NCI-H187 (cell line): ENCODE results near the gene EXOC6B.
A peak's percentile ranks its signal among the peaks of the same experiment; 100 is the strongest.

Experiments used
- DNase-seq, 2 experiments: peaks; one replicate each; lab custom pipeline; 2025; lab: John Stamatoyannopoulos, UW

The EXOC6B gene

DNA sequence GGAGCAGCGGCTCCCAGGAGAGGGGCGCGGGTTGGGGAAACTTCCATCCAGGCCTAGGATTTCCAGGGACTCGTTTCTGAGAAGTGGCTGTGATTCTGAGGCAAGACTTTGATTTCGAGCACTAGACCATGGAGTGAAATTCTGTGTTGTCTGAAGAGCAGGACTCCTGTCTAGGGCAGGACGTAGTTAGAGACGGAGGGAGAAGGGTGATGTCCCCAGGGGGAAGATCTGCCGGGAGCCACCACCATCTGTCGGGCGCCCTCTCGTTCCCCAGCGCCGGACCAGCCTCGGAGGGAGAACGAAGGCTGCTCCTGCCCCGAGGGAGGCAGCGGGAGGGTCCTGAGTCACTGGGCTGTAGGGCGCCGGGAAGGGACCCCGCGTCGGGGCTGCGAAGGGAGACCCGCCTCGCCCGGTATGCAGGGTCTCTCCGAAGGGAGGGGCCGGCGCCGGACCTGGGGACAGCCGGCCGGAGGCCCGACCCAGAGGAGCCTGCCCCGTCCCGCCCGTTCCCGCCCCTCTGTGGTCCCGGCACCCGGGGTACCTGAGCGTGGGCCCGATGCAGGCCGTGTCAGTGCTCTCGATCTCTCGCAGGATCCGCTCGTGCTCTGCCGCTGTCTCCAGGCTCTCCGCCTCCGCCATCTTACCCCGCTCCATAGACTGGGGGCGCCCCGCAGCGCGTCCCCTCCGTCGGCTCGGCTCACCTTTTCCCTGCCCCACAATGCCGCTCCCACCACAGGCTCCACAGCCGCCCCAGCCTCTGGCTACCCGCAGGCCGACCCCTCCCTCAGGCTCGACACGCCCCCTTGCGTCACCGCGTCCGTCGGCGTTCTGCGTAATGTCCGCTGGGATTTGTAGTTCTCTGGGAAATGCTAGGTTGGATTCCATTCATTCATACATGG, at the start of gene EXOC6B:
TSS of gene EXOC6B (minus strand) at position 777 of the 899 bp plus-strand sequence.
- peak; percentile 27 to 71 for DNase-seq

DNA sequence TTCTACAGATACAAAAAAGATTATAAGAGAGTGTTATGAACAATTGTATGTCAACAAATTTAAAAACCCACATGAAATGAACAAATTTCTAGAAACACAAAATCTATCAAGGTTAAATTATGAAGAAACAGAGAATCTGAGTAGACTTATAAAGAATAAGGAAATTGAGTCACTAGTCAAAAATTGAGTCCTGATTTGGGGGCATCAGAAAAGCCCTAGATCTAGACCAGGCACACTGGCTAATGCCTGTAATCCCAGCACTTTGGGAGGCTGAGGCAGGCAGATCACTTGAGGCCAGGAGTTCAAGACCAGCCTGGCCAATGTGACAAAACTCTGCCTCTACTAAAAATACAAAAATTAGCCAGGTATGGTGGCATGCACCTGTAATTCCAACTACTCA, 46.0 kb upstream of the EXOC6B start:
- DNase-seq: no peak

DNA sequence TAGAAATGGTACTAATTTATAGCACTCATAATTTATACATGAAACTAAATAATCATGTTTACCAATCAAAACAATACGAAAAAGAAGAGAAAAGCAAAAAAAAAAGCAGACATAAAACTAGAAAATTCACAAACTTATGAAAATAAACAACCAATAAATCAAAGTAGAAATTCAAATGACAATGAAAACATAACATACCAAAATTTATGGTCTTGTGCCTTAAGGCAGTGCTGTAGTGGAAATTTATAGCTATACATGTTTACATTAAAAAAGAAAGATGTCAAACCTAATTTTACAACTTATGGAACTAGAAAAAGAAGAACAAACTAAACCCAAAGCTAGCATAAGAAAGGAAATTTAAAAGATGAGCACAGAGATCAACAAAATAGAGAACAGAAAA, 45.2 kb upstream of the EXOC6B start:
- DNase-seq: no peak

DNA sequence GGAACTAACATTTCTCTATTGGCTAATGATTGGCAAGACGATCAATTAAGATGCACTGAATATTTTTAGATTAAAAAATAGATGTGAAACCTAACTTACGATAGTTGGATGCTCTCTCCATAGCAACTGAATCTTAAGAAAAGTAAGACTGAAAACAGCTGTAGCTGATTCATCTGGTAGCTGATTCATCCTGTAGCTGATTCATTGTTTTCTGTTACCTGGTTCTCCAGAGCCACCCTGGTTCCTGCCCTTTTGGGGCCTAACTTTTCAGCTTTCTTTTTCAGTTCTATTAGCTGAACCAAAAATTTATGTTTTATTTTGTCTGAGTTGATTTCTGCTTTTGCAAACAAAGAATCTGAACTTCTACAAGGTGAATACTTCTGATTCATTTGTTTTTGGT, 38.7 kb upstream of the EXOC6B start:
- no peak for DNase-seq

DNA sequence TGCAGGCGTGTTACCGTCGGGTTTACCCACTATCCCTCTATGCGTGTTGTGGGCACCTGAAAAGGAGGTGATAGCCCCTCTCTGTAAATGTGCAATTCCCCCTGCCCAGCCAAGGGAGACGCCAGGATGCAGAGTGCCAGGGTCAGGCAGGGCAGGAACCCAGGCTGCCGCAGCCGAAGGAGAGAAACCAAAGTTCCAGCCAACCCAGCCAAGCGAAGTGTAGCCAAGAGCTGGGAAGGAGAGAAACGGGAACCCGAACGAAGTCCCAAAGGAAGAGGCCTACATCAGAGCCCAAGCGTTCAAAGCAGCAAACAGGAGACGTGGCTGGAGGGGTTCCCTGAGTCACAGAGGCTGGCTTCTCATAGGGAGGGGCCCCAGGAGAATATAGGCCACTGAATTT, 37.2 kb upstream of the EXOC6B start:
- no peak for DNase-seq

DNA sequence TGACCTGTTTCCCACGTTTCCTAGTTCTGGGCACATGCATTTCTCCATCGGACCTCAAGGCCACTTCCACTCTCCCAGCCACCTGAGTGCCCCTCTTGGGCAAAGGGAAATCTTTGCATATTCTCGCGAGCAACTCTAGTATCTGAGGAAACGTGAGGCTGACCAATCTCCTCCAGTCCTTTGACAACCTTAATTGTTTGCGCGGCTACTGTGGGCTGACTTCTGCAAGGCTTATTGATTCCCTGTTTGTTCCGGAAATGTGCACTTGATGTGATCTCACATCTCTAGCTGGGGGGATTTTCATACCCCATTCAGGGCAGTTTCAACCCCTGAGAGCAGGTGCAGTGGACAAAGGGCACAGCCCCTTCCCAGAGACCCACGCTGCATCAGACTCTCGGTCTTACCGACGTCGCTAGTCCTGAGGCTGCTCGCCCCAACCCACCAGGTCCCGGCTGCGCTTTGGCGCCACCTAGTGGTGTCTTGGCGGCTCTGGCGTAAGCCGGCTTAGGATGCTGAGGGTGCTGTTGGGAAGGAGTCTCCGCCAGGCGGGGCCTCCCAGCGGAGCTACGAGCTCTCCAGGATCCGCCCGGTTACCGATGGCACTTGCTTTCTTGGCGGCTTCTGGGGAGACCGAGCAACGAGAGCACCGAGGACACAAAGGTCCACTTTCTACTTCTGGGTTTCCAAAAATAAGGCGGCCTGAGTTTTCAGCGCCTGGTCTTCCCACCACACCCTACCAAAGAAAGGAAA, 36.6 kb upstream of the EXOC6B start:
- DNase-seq: peak; percentile 48 to 50

DNA sequence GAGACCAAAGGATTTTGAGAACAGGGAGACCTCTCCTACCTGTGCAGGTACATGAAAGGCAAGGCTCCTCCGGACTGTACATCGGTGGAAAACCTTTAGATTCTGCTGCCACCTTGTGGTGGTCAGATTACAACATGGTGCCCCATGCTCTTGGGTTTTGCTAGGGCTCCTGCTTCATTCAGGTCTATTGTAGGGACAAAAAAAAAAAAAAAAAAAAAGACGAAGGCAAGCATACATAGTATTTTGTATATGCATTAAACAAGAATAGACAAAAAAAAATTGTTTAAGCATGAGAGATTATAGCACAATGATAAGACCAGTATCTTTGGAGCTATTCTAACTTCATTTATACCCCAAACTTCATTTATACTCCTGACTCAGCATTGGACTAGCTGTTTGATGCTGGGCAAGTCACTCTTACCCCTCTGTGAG, 34.0 kb upstream of the EXOC6B start:
- peak; percentile 3 to 26 for DNase-seq

DNA sequence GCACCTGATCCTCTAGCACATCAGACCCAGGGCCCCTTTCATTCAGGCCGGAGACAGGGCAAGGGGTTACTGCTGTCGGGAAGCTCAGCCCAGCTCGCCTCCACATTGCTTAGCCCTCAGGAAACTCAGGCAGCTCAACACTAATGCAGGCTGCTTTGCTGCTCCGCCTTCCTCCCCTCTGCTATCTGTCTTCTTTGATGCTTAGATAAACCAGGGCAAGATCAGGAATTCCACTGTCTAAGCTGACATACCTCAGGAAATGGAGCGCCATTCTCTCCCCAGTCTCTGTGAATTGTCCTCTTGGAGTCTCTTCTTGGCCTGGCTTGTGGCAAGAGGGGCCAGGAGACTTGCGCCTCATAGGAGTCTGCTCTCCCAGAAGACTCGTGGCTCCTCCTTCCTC, 25.5 kb upstream of the EXOC6B start:
- no peak for DNase-seq

DNA sequence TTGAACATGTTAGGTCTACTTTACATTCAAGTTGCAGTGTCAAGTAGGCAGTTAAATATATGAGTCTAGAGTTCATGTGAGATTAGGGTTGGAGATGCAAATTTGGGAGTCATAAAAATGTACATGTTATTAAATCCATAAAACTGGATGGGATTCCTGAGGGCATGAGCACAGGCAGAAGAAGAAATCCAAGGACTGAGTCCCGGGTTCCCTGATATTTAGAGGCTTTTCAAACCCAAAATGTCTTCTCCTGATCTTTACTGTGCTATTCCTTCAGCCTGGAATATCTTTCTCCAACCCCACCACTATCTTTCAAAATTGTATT, 23.3 kb upstream of the EXOC6B start:
- DNase-seq: no peak

DNA sequence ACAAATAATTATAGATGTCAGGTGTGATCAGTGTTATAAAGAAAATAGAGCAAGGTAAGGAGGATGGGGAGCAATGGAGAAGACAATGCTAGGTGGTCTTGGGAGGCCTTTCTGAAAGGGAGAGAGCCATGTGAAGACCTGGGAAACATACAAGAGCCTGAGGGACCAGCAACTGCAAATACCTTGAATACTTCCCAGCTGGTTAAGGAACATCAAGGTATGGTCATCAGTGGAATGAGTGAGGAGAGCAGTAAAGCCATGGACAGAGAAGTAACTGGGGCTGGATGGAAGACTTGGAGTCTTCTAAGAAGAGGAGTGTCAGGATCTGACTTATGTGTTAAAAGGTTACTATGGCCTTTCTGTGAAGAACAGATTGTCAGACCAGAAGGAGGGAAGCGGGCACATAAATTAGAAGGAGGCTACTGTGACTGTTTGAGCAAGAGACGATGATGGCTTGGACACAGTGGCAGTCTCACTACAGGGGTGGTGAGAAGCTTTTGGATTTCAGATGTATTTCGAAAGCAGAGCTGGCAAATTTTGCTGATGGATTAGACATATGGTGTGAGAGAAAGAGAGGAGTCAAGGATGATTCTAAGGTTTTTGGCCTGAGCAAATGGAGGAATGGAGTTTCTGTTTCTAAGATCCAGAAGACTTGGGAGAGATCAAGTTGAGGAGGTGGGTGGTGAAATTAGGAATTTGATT, 22.8 kb upstream of the EXOC6B start:
- DNase-seq: no peak

DNA sequence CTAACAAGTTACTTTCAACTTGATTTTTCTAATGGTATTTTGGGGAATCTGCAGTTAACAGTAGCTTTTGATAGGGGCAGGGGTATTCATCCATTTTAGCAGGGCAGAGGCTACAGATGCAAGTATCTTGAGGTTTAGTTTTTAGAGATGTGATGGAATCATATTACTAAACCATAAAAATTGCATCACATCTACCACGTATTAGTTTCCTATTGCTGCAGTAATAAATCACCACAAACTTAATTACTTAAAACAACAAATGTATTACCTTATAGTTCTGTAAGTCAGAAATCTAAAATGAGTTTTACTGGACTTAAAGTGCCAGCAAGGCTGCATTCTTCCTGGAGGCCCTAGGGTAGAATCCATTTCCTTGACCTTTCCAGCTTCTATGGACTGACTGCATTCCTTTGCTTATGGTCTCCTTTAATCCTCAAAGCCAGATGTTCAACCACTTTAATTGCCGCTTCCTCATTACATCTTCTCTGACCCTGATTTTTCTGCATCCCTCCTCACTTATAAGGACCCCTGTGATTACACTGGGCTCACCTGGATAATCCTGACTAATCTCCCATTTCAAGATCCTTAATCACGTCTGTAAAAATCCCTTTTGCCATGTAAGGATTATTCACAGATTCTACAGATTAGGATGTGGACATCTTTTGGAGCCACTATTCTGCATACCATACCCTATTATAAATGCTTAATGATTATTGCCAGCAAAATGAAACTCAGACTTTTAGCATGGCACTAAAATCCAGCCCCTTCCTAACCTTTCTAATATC, 21.9 kb upstream of the EXOC6B start:
- no peak for DNase-seq

DNA sequence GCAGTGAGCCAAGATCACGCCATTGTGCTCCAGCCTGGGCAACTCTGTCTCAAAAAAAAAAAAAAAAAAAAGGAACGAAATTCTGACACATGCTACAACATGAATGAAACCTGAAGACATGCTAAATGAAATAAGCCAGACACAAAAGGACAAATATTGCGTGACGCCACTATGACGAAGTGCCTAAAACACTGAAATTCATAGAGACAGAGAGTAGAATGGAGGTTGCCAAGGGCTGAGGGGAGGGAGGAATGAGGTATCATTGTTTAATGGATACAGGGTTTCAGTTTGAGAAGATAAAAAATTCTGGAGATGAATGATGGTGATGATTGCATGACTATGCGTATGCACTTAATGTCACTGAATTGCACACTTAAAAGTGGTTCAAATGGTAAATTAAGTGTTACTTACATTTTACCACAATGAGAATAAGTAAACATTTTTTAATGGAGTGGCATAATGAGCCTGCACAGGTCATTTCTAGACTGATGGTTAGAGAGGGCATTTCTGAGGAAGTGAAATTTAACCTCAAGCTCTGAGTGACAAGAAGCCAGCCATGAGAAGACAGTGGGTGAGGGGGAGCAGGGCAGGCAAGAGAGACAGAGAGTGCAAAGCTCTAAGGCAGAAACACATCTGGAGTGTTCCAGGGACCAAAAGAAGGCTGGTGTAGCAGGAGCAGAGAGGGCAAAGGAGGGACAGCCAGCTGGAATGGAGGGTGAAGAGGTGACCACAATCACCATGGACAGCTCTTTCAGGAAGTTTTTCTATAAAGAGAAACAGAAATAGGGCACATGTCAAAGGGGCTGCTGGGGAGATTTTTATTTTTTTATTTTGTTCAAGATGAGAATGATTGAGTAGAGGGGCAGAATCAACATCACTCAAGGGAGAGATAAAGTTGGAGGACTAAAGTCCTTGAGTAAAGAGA, 20.6 kb upstream of the EXOC6B start:
- no peak for DNase-seq

DNA sequence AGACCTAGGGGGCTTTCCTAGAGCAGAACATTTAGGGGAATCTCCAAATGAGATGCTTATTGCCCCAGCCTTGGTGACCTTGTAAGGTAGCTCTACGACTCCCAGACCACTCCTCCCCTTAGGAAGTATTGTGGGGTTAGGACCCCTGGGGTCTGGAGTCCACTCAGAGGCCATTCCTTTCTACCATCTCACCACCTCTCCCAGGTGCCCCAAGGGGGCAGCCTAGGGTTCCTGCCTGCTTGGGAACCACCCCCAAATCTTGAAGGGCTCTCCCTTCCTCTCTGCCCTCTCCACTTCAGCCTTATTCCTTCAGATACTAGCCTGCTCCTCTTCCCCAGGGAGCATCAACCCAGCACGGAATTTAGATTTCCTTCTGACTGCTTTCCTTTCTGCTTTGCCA, 17.5 kb upstream of the EXOC6B start:
- no peak for DNase-seq

DNA sequence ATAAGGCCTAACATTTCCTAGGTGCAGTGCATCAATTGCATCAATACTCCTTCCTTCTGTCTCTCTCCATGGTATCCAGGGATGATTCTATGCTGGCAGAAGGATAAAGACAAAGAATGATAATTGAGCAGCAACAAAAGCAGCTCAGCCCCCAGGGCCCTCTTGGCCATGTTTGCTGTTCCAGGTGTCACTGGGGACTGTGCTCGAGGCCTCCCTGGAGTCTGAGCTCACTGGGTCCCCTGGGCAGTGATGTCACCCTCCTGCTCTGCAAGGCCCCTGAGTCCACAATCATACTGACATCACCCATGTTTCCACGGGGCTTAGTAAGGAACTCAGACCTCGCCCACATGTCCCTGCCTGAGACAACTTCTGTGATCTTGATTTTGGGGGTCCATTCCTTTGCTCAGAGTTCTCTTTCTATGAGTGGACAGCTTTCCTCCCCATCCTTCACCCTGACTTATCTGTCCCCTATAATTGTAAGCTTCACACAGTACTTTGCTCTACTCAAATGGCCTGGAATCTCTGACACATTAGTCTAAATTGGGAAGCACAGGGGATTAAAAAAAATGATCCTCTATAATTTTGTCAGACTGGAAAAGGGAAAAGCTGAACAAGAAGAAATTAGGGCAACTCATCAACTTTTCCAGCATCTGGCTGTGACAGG, 15.8 kb upstream of the EXOC6B start:
- DNase-seq: no peak

DNA sequence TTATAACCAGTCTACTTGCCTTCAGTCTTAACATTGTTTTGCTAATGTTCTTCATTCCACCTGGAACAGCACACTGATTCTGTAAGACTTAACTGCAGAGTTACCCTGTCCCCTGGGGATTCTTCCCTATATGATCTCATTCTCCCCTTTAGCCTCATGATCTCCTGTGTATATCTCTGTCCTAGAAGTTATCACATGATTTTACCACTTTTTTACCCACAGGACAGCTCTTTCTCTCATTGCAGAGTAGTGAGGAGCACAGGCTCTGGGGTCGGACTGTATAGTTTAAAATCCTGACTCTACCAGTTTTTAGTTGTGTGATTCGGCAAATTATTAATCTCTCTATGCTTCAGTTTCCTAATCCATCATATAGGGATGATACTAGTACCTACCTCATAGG, 14.2 kb upstream of the EXOC6B start:
- no peak for DNase-seq

DNA sequence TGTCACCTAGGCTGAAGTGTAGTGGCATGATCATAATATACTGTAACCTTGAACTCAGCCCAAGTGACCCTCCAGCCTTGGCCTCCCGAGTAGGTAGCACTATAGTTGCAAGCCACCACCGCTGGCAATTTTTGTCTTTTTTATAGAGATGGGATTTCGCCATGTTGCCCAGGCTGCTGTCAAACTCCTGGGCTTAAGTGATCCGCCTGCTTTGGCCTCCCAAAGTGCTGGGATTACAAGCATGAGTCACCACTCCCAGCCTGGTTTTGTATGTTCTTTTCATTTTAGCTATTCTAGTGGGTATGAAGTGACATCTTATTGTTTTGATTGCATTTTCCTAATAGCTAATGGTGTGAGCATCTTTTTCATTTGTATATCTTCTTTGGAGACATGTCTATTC, 11.3 kb upstream of the EXOC6B start:
- DNase-seq: no peak

DNA sequence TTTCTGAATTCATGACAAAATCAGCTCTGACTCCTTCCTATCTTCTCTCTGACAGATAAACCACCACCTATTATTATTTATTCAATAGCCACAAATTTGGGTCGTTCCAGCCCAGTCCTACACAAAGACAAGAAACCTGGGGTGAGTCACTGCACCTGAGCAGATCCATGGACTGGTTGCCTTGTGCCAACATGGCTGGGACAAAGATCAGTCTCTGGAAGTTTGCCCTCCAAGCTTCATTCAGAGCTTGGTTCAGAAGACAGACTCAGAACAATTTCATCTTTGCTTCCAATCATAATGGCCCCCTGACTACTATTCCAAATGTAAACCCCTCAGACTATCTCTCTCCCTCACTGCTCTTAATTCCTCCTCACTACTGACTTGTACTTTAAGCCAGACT, 9.6 kb upstream of the EXOC6B start:
- no peak for DNase-seq

DNA sequence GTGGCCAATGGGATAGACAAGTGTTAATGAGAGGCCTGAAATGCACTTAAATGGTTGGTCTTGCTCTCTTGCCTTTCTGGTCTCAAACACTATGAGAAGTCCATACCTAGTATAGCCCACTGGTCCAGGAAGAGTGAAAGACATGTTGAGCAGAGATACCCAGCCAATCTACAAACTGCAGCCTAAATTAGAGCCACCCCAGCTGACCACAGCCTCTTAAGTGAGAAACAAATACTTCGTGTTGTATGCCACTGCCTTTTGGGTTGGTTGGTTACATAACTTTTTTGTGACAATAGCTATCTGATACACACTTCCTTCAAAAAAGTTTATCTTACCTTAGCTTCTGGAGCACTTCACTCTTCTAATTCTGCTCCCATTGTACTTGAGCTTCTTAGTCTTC, 8.8 kb upstream of the EXOC6B start:
- DNase-seq: no peak

DNA sequence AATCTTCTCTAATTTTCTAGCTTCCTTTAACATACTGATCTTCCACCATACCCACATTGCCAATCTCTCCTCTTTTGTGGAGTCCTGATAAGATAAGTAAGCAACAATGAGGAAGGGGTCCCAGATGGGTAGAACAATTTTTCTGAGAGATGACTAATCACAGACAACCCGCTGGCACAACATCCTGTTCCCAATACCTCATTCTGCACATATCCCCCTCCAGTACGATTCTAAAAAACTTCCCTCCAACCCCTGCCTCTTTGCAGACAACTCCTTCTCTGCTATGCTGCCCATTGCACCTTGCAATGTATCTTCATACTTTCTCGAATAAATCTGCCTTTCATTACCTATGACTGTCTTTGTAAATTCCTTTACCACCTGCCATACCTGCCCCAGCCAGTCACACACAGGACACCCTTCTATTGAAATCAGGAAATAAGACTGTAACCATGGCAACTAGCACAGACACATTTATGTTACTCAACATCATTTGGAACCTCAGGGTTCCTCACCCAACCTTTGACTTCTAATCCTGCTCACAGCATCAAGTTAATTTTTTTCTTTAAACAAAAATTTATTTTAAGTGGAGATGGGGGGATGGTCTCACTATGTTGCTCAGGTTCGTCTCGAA, 7.4 kb upstream of the EXOC6B start:
- no peak for DNase-seq

DNA sequence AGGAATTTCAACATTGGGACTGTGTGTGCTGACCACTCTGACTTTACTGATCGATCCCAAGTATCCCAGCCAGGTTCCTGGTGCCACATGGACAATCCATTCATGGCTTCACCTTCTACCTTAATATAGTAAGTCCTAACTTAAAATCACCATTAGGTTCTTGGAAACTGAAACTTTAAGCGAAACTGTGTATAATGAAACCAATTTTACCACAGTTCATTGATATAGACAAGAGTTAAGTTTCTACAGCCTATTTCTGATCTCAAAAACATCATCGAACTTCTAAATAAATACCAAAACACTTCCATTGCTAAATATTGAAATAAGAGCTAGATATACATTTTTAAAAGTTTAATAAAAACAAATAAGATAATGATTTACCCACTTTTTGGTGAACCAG, 4.4 kb upstream of the EXOC6B start:
- no peak for DNase-seq
